ENCODE results near the gene KDM4B.

DNA sequence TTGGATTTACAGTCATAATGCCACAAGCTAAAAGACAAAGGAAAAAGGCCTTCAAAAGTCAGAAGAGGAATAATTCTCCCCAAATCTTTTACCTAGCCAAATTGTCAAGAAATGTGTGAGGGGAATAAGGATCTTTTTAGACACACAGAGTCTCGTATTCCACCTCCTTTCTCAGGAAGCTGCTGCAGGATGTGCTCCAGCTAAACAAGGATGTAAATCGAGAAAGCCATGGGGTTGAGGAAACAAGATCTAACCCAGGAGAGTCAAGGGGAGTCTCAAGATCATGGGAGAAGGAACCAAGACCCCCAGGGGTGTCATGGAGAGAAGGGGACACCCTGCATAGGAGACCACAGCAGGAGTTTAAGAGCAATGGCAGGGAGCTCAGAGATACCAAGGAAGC is 147.4 kb downstream of the KDM4B start:
- TF ChIP-seq, protein P1, sequence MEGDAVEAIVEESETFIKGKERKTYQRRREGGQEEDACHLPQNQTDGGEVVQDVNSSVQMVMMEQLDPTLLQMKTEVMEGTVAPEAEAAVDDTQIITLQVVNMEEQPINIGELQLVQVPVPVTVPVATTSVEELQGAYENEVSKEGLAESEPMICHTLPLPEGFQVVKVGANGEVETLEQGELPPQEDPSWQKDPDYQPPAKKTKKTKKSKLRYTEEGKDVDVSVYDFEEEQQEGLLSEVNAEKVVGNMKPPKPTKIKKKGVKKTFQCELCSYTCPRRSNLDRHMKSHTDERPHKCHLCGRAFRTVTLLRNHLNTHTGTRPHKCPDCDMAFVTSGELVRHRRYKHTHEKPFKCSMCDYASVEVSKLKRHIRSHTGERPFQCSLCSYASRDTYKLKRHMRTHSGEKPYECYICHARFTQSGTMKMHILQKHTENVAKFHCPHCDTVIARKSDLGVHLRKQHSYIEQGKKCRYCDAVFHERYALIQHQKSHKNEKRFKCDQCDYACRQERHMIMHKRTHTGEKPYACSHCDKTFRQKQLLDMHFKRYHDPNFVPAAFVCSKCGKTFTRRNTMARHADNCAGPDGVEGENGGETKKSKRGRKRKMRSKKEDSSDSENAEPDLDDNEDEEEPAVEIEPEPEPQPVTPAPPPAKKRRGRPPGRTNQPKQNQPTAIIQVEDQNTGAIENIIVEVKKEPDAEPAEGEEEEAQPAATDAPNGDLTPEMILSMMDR (IDR thresholded peaks at IDR 0.05; ENCODE audit: borderline replicate concordance, extremely low read depth, low read length, poor library complexity, severe bottlenecking), result no peak
- no peak for TF ChIP-seq EZH2 (IDR thresholded peaks at IDR 0.05; ENCODE audit: borderline replicate concordance, low read depth, low read length, severe bottlenecking)

Data from DND-41 (cell line).